Measurements from ENCODE around the gene KIFC3. TPM values are rescaled to one million over a fixed set of nuclear protein-coding genes. Genes with fewer than 3 reads are reported as not detected.

KIFC3 gene
- total and polyA plus RNA-seq, 2 donors (not counting 1 experiment from before 2014, with no cell fraction given), result 0.07 to 0.67 TPM

DNA sequence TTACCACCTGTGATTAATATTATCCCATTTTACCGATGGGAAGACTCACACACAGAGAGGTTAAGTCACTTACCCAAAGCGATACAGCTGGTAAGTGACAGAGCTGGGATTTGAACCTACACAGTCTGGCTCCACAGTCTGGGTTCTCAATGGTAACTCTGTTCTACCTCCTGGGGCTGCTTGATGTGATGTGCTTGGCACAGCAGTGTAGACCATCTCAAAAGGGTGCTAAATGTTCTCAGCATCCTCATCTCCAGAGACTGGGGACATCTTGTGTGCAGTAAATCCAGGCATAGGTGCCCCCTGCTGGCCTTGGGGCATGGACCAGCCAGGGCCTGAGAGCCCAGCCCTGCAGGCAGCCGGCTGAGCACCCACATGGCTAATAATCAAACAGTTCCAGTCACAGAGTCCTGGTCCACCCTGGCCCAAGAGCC lies 82.1 kb downstream of the KIFC3 start:
- no peak overlapping the region for H2AFZ ChIP-seq (ENCODE audit: insufficient read depth, low read depth, low read length, poor library complexity, severe bottlenecking)
- CTCF ChIA-PET, result interaction anchor here (0.6 to 1.0 kb wide), 2 partner anchors 143 to 177 kb away, joined by 3 read pairs; no protein-coding TSS in a partner anchor

DNA sequence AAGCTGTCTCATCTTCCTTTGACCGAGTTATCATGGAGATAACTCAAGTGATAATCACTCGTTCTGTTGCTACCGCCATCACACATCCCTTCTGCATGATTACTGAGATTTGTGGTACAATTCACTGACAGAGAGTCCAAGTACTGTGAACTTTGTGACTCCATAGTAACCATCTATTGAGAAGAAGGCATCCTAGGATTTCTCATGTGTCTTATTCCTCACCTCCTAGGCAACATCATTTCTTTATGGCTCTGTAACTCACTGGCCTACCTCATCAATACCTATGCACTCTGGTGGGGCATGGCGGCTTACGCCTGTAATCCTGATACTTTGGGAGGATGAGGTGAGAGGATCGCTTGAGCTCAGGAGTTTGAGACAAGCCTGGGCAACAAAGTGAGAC lies 88.2 kb downstream of the KIFC3 start:
- H3K4me1 Mint-ChIP-seq, result no peaks in the 10 kb centered on the region
- no peak overlapping the region for H2AFZ ChIP-seq (ENCODE audit: insufficient read depth, low read depth, low read length, poor library complexity, severe bottlenecking)
- H3K36me3 ChIP-seq (replicated peaks in 1 of 2; ENCODE audit: control extremely low read depth in 1 of 2, control insufficient read depth in 1 of 2, extremely low read depth in 1 of 2, insufficient read depth in 2 of 2, low read length in 1 of 2), result no peaks in the 10 kb centered on the region
- ATAC-seq (ENCODE audit: low read depth), result no peak
- no peaks in the 10 kb centered on the region for H4K20me1 ChIP-seq (ENCODE audit: control insufficient read depth, insufficient read depth, low read length, poor library complexity, severe bottlenecking)
- CTCF ChIA-PET, result no interaction called here
- no peak overlapping the region for H3K4me2 ChIP-seq (replicated peaks; ENCODE audit: low read depth, low read length, poor library complexity, severe bottlenecking)
- H3K4me3 ChIP-seq (ENCODE audit: control extremely low read depth in 1 of 5, extremely low read depth in 1 of 5, insufficient read depth in 1 of 5, low read depth in 2 of 5, low read length in 4 of 5), result no peak overlapping the region
- intact Hi-C loops (cut with micrococcal nuclease), result no loop called here
- H3K9me3 ChIP-seq (ENCODE audit: control extremely low read depth in 1 of 3, control insufficient read depth in 2 of 3, insufficient read depth in 1 of 3, low read length in 2 of 3), result no peaks in the 10 kb centered on the region
- H3K27ac ChIP-seq (ENCODE audit: low read length in 2 of 2), result no peak overlapping the region
- no peak overlapping the region for H3K4me3 Mint-ChIP-seq
- no peak for TF ChIP-seq EZH2 (IDR thresholded peaks at IDR 0.05; ENCODE audit: borderline replicate concordance, insufficient read depth, low read depth, low read length, poor library complexity, severe bottlenecking)
- TF ChIP-seq, protein P1, sequence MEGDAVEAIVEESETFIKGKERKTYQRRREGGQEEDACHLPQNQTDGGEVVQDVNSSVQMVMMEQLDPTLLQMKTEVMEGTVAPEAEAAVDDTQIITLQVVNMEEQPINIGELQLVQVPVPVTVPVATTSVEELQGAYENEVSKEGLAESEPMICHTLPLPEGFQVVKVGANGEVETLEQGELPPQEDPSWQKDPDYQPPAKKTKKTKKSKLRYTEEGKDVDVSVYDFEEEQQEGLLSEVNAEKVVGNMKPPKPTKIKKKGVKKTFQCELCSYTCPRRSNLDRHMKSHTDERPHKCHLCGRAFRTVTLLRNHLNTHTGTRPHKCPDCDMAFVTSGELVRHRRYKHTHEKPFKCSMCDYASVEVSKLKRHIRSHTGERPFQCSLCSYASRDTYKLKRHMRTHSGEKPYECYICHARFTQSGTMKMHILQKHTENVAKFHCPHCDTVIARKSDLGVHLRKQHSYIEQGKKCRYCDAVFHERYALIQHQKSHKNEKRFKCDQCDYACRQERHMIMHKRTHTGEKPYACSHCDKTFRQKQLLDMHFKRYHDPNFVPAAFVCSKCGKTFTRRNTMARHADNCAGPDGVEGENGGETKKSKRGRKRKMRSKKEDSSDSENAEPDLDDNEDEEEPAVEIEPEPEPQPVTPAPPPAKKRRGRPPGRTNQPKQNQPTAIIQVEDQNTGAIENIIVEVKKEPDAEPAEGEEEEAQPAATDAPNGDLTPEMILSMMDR (IDR thresholded peaks at IDR 0.05), result no peak
- no peak overlapping the region for H3K27ac Mint-ChIP-seq
- H3K79me2 ChIP-seq (ENCODE audit: control insufficient read depth, insufficient read depth, low read length), result no peaks in the 10 kb centered on the region
- H3K9ac ChIP-seq (ENCODE audit: low read length), result no peak overlapping the region
- H3K27me3 ChIP-seq (replicated peaks in 1 of 4; ENCODE audit: control extremely low read depth in 1 of 4, control insufficient read depth in 3 of 4, insufficient read depth in 4 of 4, low read length in 3 of 4), result peaks cover 0 to 3% (median 0%) of the 10 kb centered on the region in 4 experiments
- peaks cover 21% of the 10 kb centered on the region for H3K27me3 Mint-ChIP-seq
- 80% methylated on average over 1 of the region's 6 CpGs for WGBS (ENCODE audit: insufficient coverage)
- H3K4me1 ChIP-seq (ENCODE audit: control insufficient read depth in 2 of 2, insufficient read depth in 2 of 2, low read length in 2 of 2), result no peaks in the 10 kb centered on the region
- no peaks in the 10 kb centered on the region for H3K9me3 Mint-ChIP-seq (ENCODE audit: insufficient read depth)
- POLR2A ChIA-PET, result no interaction called here
- DNase-seq, result no peak

More for the DNA sequence above, 82.1 kb downstream of the KIFC3 start:
- POLR2A ChIA-PET, result no interaction called here
- H4K20me1 ChIP-seq (ENCODE audit: control insufficient read depth, insufficient read depth, low read length, poor library complexity, severe bottlenecking), result no peaks in the 10 kb centered on the region
- TF ChIP-seq, protein P1 (IDR thresholded peaks at IDR 0.05), result peak; percentile 23
- no peak for TF ChIP-seq EZH2 (IDR thresholded peaks at IDR 0.05; ENCODE audit: borderline replicate concordance, insufficient read depth, low read depth, low read length, poor library complexity, severe bottlenecking)
- no peaks in the 10 kb centered on the region for H3K79me2 ChIP-seq (ENCODE audit: control insufficient read depth, insufficient read depth, low read length)
- peaks cover 2% of the 10 kb centered on the region for H3K4me1 Mint-ChIP-seq
- H3K4me3 ChIP-seq (ENCODE audit: control extremely low read depth in 1 of 5, extremely low read depth in 1 of 5, insufficient read depth in 1 of 5, low read depth in 2 of 5, low read length in 4 of 5), result no peak overlapping the region
- no peak overlapping the region for H3K27ac Mint-ChIP-seq
- no peaks in the 10 kb centered on the region for H3K9me3 Mint-ChIP-seq (ENCODE audit: insufficient read depth)
- no peak overlapping the region for H3K27ac ChIP-seq (ENCODE audit: low read length in 2 of 2)
- ATAC-seq (ENCODE audit: low read depth) (peak; percentile 47), DNase-seq (peak; percentile 50)
- H3K4me3 Mint-ChIP-seq, result no peak overlapping the region
- H3K4me2 ChIP-seq (replicated peaks; ENCODE audit: low read depth, low read length, poor library complexity, severe bottlenecking), result no peak overlapping the region
- H3K4me1 ChIP-seq (ENCODE audit: control insufficient read depth in 2 of 2, insufficient read depth in 2 of 2, low read length in 2 of 2), result peaks cover 0 to 3% of the 10 kb centered on the region in 2 donors
- 67% methylated on average over 3 of the region's 3 CpGs for WGBS (ENCODE audit: insufficient coverage)
- H3K27me3 ChIP-seq (replicated peaks in 1 of 4; ENCODE audit: control extremely low read depth in 1 of 4, control insufficient read depth in 3 of 4, insufficient read depth in 4 of 4, low read length in 3 of 4), result peaks cover 0 to 3% (median 0%) of the 10 kb centered on the region in 4 experiments
- H3K36me3 ChIP-seq (replicated peaks in 1 of 2; ENCODE audit: control extremely low read depth in 1 of 2, control insufficient read depth in 1 of 2, extremely low read depth in 1 of 2, insufficient read depth in 2 of 2, low read length in 1 of 2), result no peaks in the 10 kb centered on the region
- no peak overlapping the region for H3K9ac ChIP-seq (ENCODE audit: low read length)
- intact Hi-C loops (cut with micrococcal nuclease), result loop anchor here (10.0 kb wide), 1 partner anchor 145 kb away; no protein-coding TSS in a partner anchor
- peaks cover 5% of the 10 kb centered on the region for H3K27me3 Mint-ChIP-seq
- no peaks in the 10 kb centered on the region for H3K9me3 ChIP-seq (ENCODE audit: control extremely low read depth in 1 of 3, control insufficient read depth in 2 of 3, insufficient read depth in 1 of 3, low read length in 2 of 3)
